GM12878 (cell line): Measurements from ENCODE around the gene SLC35D2. TPM values are rescaled to one million over a fixed set of nuclear protein-coding genes. Genes with fewer than 3 reads are reported as not detected.

ENCODE experiments used
- ATF2 ChIP-seq: IDR thresholded peaks from 2 replicates; pipeline ENCODE4 v1.6.1; 2012; ENCODE audit warnings: low read length, inconsistent platforms
- BACH1 ChIP-seq: fragments of 450-650 bp; IDR thresholded peaks from 2 replicates; pipeline ENCODE4 v1.6.1; 2017; ENCODE audit warnings: mild to moderate bottlenecking, borderline replicate concordance
- CEBPZ ChIP-seq: fragments of 150-350 bp; IDR thresholded peaks from 2 replicates; pipeline ENCODE4 v1.6.1; 2016; ENCODE audit warnings: low read depth, low read length
- CHD2 ChIP-seq: IDR thresholded peaks from 2 replicates; pipeline ENCODE4 v1.6.1; 2011; ENCODE audit warnings: low read depth, low read length, improper control_type of control experiment, borderline replicate concordance
- CREM ChIP-seq: IDR thresholded peaks from 2 replicates; pipeline ENCODE4 v1.6.1; 2014; ENCODE audit warnings: antibody characterized with exemption, low read depth
- EP300 ChIP-seq, 2 experiments: fragments of 150-350 bp in 1 of 2; IDR thresholded peaks; 2 replicates each; pipeline ENCODE4 v1.6.1; 2011 to 2012; ENCODE audit warnings: low read depth in 2 of 2, low read length in 2 of 2, borderline replicate concordance in 1 of 2, improper control_type of control experiment in 1 of 2, inconsistent platforms in 1 of 2; ENCODE audit not compliant: control insufficient read depth in 1 of 2
- HDAC6 ChIP-seq: fragments of 200-600 bp; sonication (generic); IDR thresholded peaks from one replicate; pipeline ENCODE4 v1.8.0; 2017; ENCODE audit warnings: antibody characterized with exemption; ENCODE audit not compliant: unreplicated experiment
- IRF5 ChIP-seq: fragments of 450-650 bp; IDR thresholded peaks from 2 replicates; pipeline ENCODE4 v1.6.1; 2017; ENCODE audit warnings: borderline replicate concordance
- LARP7 ChIP-seq: fragments of 450-650 bp; IDR thresholded peaks from 2 replicates; pipeline ENCODE4 v1.6.1; 2017; ENCODE audit warnings: mild to moderate bottlenecking
- MTA2 ChIP-seq: fragments of 450-650 bp; IDR thresholded peaks from 2 replicates; pipeline ENCODE4 v1.6.1; 2016; ENCODE audit warnings: low read depth, mild to moderate bottlenecking, moderate library complexity
- NFIC ChIP-seq: IDR thresholded peaks from 2 replicates; pipeline ENCODE4 v1.6.1; 2012; ENCODE audit warnings: low read depth, mild to moderate bottlenecking, inconsistent platforms, low read length, moderate library complexity
- POLR2AphosphoS5 ChIP-seq: IDR thresholded peaks from 2 replicates; pipeline ENCODE4 v1.6.1; 2011; ENCODE audit warnings: mild to moderate bottlenecking, low read length, inconsistent platforms
- SMAD1 ChIP-seq: fragments of 450-650 bp; IDR thresholded peaks from 2 replicates; pipeline ENCODE4 v1.6.1; 2018; ENCODE audit warnings: mild to moderate bottlenecking, low read depth; ENCODE audit not compliant: partially characterized antibody
- STAT3 ChIP-seq: IDR thresholded peaks from 2 replicates; pipeline ENCODE4 v1.6.1; 2011; ENCODE audit warnings: low read depth, low read length, improper control_type of control experiment
- WRNIP1 ChIP-seq: IDR thresholded peaks from 2 replicates; pipeline ENCODE4 v1.6.1; 2011; ENCODE audit warnings: low read depth, low read length, improper control_type of control experiment, borderline replicate concordance
- ZBED1 ChIP-seq: IDR thresholded peaks from 2 replicates; pipeline ENCODE4 v1.6.1; 2016; ENCODE audit warnings: borderline replicate concordance
- ZNF687 ChIP-seq: fragments of 450-650 bp; IDR thresholded peaks from 2 replicates; pipeline ENCODE4 v1.6.1; 2017; ENCODE audit warnings: mild to moderate bottlenecking, moderate library complexity
- ZZZ3 ChIP-seq: IDR thresholded peaks from 2 replicates; pipeline ENCODE4 v1.6.1; 2011; ENCODE audit warnings: low read depth; ENCODE audit not compliant: control insufficient read depth, insufficient read length
- polyA plus RNA-seq, 11 experiments: library from polyadenylated mRNA; depleted of rRNA in 4 of 11; unstranded in 6 of 11; stranded (reverse) in 5 of 11; fragments of >200 nt; fragmentation: Nextera tagmentation in 4 of 11; fragmentation: Illumina TruSeq in 1 of 11; extraction: Ambion mirVana in 4 of 11; extraction: Trizol in 1 of 11; gene quantifications; 1 replicate in 1 of 11; 2 replicates in 10 of 11; pipeline versions ENCODE4 v1.2.1 to v1.2.3, GENCODE V29; 2011 to 2016; ENCODE audit warnings: inconsistent platforms in 2 of 11, missing spikeins in 2 of 11, low read depth in 1 of 11
- total RNA-seq, 4 experiments: library from RNA; depleted of rRNA in 3 of 4; stranded (reverse); fragments of >200 nt in 3 of 4; fragmentation: Illumina TruSeq in 1 of 4; extraction: Trizol in 1 of 4; gene quantifications; 2 replicates each; pipeline versions ENCODE4 v1.2.1 to v1.2.3, GENCODE V29; 2013 to 2021

SLC35D2 gene
- total and polyA plus RNA-seq, 10 of the 15 experiments (the other 5 are each of a cell fraction or from before 2014, with no cell fraction given), result 0.64 to 6.3 (median 3.5) TPM

GRCh38 chr9:96413302-96414221 lies 30.1 kb upstream of the SLC35D2 start (continued):
- TF ChIP-seq IRF5, result no peak
- no peak for TF ChIP-seq SMAD1
- peak; percentile 26; the same call in 1 of the 2 replicates for TF ChIP-seq NFIC
- TF ChIP-seq LARP7, result no peak
- TF ChIP-seq MTA2, result no peak; the same call in 1 of the 2 replicates
- TF ChIP-seq BACH1, result no peak; the same call in 1 of the 2 replicates
- peak; percentile 88; the same call in 1 of the 2 replicates for TF ChIP-seq WRNIP1
- TF ChIP-seq EP300 (IDR thresholded peaks at IDR 0.05; ENCODE audit: borderline replicate concordance in 1 of 2, control insufficient read depth in 1 of 2, low read depth in 2 of 2, low read length in 2 of 2), result 0 out of 4 replicates have a peak, but pooled peaks of 1 of the 2 experiments have one; percentile 17
- TF ChIP-seq CEBPZ, result no peak
- 0 out of 2 replicates have a peak, but pooled peaks have one; percentile 36 for TF ChIP-seq ZNF687
- no peak for TF ChIP-seq ATF2
- TF ChIP-seq STAT3, result 0 out of 2 replicates have a peak, but pooled peaks have one; percentile 28
- no peak for TF ChIP-seq CREM
- no peak for TF ChIP-seq ZBED1
- peak; percentile 47; the same call in 1 of the 2 replicates for TF ChIP-seq POLR2AphosphoS5
- TF ChIP-seq CHD2, result 0 out of 2 replicates have a peak, but pooled peaks have one; percentile 12
- TF ChIP-seq HDAC6, result no peak
- no peak for TF ChIP-seq ZZZ3
